ENCODE results near the gene NPAS2.

Gene NPAS2

DNA sequence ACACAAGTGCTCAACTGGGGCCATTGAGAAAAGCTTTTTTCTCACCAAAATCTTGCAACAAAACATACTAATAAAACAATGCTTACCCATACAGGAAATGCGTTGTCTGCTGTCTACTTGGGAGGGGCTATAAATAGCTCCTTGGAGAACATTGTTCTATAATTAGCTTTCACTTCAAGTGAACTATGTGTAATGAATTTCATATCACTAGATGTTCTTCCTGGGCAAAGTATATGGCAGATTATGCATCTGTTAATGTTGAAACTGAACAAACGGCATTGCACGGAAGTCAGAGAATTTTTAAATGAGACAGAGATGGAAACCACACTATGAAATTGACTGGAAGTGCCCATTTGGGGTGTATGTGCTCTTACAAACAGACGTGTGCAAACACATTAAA is 6.4 kb upstream of the NPAS2 start:
- TF ChIP-seq, protein P1, sequence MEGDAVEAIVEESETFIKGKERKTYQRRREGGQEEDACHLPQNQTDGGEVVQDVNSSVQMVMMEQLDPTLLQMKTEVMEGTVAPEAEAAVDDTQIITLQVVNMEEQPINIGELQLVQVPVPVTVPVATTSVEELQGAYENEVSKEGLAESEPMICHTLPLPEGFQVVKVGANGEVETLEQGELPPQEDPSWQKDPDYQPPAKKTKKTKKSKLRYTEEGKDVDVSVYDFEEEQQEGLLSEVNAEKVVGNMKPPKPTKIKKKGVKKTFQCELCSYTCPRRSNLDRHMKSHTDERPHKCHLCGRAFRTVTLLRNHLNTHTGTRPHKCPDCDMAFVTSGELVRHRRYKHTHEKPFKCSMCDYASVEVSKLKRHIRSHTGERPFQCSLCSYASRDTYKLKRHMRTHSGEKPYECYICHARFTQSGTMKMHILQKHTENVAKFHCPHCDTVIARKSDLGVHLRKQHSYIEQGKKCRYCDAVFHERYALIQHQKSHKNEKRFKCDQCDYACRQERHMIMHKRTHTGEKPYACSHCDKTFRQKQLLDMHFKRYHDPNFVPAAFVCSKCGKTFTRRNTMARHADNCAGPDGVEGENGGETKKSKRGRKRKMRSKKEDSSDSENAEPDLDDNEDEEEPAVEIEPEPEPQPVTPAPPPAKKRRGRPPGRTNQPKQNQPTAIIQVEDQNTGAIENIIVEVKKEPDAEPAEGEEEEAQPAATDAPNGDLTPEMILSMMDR (IDR thresholded peaks at IDR 0.05; ENCODE audit: low read depth, low read length, missing control alignments): no peak
- no peak overlapping the region for H3K4me3 ChIP-seq (ENCODE audit: low read depth, low read length)
- no peak for DNase-seq (ENCODE audit: low read depth)

DNA sequence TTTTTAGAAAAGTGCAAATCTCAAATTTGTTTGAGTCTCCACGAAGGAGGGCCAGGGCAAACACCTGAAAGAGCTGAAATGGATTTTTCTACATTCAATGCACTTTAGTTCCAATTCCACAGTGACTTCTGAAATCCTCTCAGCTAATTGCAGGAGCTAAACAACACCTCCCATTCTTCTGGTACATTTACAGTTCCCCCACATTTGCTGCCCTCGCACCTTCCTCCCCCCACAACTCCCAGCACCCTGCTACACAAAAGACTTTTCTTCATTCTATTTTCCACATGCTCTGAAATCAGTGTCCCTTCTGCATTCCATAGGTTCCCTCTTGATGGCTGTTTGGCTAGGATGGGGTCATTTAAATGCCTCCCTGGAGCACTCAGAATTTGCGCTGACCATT is 5.9 kb upstream of the NPAS2 start:
- H3K4me3 ChIP-seq (ENCODE audit: low read depth, low read length): no peak overlapping the region
- TF ChIP-seq, protein P1 (IDR thresholded peaks at IDR 0.05; ENCODE audit: low read depth, low read length, missing control alignments): no peak
- no peak for DNase-seq (ENCODE audit: low read depth)

- no peak overlapping the region for H3K4me3 ChIP-seq (ENCODE audit: low read depth, low read length)
- DNase-seq (ENCODE audit: low read depth): no peak
- TF ChIP-seq, protein P1 (IDR thresholded peaks at IDR 0.05; ENCODE audit: low read depth, low read length, missing control alignments): no peak
Observed at GRCh38 chr2:100814453-100814852, 5.5 kb upstream of the NPAS2 start.

DNA sequence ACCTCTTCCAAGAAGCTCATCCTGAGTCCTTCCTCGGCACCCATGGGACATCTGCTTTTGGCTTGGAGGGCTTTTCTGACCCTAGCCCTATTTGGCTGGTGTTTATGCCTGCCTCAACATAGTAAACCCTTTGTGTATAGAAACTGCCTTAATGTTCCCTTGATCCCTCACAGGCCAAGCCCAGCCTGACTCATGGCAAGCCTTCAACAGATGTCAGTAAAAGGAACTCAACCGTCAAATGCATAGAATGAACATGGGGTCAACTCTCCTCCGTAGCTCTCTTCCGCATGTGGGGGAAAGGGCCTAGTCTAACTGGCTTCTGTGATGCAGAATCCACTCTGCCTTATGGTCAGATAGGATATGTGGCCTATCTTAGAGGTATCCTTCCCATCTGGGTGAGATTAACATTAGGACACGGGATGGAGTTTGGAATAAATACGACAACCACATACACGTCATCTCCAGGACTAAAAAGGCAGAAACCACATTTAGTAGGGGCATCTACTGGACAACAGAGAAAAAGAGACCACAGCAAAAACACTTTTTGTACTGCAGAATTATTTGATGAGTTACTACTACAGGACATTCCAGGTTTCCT is 2.5 kb upstream of the NPAS2 start:
- H3K4me3 ChIP-seq (ENCODE audit: low read depth, low read length): no peak overlapping the region
- DNase-seq (ENCODE audit: low read depth): no peak
- TF ChIP-seq, protein P1 (IDR thresholded peaks at IDR 0.05; ENCODE audit: low read depth, low read length, missing control alignments): no peak

- DNase-seq (ENCODE audit: low read depth): no peak
- no peak overlapping the region for H3K4me3 ChIP-seq (ENCODE audit: low read depth, low read length)
- TF ChIP-seq, protein P1 (IDR thresholded peaks at IDR 0.05; ENCODE audit: low read depth, low read length, missing control alignments): no peak
Observed at GRCh38 chr2:100818003-100818605, 1.8 kb upstream of the NPAS2 start.

- DNase-seq (ENCODE audit: low read depth): no peak
- H3K4me3 ChIP-seq (ENCODE audit: low read depth, low read length): no peak overlapping the region
- TF ChIP-seq, protein P1 (IDR thresholded peaks at IDR 0.05; ENCODE audit: low read depth, low read length, missing control alignments): peak; percentile 14
Observed at GRCh38 chr2:100818606-100819369, 1.2 kb upstream of the NPAS2 start.
